KMS-11 (cell line): ENCODE results near the gene CNIH4.

Source experiments
- H2AFZ ChIP-seq: fragments of 200-600 bp; sonication (generic); 2 replicates; pipeline ENCODE4 v1.6.1; 2016; ENCODE audit warnings: antibody characterized with exemption, mixed run types, low read depth
- H3K27ac ChIP-seq: fragments of 200-600 bp; sonication (generic); 2 replicates; pipeline ENCODE4 v1.6.1; 2016; ENCODE audit warnings: mild to moderate bottlenecking, mixed run types
- H3K27me3 ChIP-seq: fragments of 200-600 bp; sonication (generic); 2 replicates; pipeline ENCODE4 v1.6.1; 2017; ENCODE audit warnings: mild to moderate bottlenecking, low read depth, mixed run types, moderate library complexity; ENCODE audit not compliant: insufficient read depth
- H3K36me3 ChIP-seq: fragments of 200-600 bp; sonication (generic); 2 replicates; pipeline ENCODE4 v1.6.1; 2017; ENCODE audit warnings: mild to moderate bottlenecking, mixed run types; ENCODE audit not compliant: insufficient read depth
- H3K4me1 ChIP-seq: fragments of 200-600 bp; sonication (generic); 2 replicates; pipeline ENCODE4 v1.6.1; 2016; ENCODE audit warnings: mild to moderate bottlenecking, low read depth, mixed run types; ENCODE audit not compliant: poor library complexity, severe bottlenecking
- H3K4me2 ChIP-seq: fragments of 200-600 bp; sonication (generic); 2 replicates; pipeline ENCODE4 v1.7.0; 2016; ENCODE audit warnings: mild to moderate bottlenecking, mixed run types
- H3K4me3 ChIP-seq: fragments of 200-600 bp; sonication (generic); IDR thresholded peaks from 2 replicates; pipeline ENCODE4 v1.6.1; 2017; ENCODE audit warnings: low read depth, low read length, mixed read lengths; ENCODE audit not compliant: insufficient read depth
- H3K79me2 ChIP-seq: fragments of 200-600 bp; sonication (generic); 2 replicates; pipeline ENCODE4 v1.6.1; 2016; ENCODE audit warnings: low read depth, mixed run types; ENCODE audit not compliant: insufficient read depth
- H3K9ac ChIP-seq: fragments of 200-600 bp; sonication (generic); 2 replicates; pipeline ENCODE4 v1.6.1; 2016; ENCODE audit warnings: mild to moderate bottlenecking, mixed run types
- H4K20me1 ChIP-seq: fragments of 200-600 bp; sonication (generic); 2 replicates; pipeline ENCODE4 v1.6.1; 2016; ENCODE audit warnings: mild to moderate bottlenecking, mixed run types; ENCODE audit not compliant: insufficient read depth
- TF ChIP-seq, protein P1 (sequence below): fragments of 200-600 bp; sonication (generic); conservative IDR thresholded peaks from 2 replicates; pipeline ENCODE4 v1.6.1; 2017; ENCODE audit warnings: low read depth, mild to moderate bottlenecking, antibody characterized with exemption, low read length, moderate library complexity, mixed read lengths

The CNIH4 gene

DNA sequence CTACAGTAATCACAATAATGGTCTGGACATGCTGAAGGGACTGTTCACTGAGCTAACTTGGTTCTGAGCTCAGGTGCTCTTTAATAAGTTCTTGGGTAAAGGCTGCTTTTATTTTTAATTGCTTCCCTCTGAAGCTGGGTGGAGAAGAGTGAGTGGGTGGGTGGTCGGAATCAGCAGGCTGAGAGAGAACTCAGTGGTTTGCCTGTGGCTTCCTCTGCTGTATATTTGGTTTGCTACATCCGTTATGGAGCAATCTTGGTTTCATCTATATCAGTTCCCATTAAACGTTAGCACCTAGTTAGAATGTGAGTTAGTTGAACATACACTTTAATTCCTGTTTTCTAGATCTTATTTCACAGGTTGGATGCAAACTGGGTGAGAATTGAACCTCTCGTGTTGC is 23.3 kb downstream of the CNIH4 start:
- H3K9ac ChIP-seq = no peak overlapping the region
- TF ChIP-seq, protein P1, sequence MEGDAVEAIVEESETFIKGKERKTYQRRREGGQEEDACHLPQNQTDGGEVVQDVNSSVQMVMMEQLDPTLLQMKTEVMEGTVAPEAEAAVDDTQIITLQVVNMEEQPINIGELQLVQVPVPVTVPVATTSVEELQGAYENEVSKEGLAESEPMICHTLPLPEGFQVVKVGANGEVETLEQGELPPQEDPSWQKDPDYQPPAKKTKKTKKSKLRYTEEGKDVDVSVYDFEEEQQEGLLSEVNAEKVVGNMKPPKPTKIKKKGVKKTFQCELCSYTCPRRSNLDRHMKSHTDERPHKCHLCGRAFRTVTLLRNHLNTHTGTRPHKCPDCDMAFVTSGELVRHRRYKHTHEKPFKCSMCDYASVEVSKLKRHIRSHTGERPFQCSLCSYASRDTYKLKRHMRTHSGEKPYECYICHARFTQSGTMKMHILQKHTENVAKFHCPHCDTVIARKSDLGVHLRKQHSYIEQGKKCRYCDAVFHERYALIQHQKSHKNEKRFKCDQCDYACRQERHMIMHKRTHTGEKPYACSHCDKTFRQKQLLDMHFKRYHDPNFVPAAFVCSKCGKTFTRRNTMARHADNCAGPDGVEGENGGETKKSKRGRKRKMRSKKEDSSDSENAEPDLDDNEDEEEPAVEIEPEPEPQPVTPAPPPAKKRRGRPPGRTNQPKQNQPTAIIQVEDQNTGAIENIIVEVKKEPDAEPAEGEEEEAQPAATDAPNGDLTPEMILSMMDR = no peak
- no peak overlapping the region for H3K4me3 ChIP-seq
- H3K4me1 ChIP-seq = peaks cover 45% of the 10 kb centered on the region
- H3K27me3 ChIP-seq = no peaks in the 10 kb centered on the region
- no peaks in the 10 kb centered on the region for H3K79me2 ChIP-seq
- no peak overlapping the region for H2AFZ ChIP-seq
- H3K4me2 ChIP-seq = no peak overlapping the region; the same call in 1 of the 2 replicates
- H3K27ac ChIP-seq = no peak overlapping the region
- no peaks in the 10 kb centered on the region for H3K36me3 ChIP-seq
- H4K20me1 ChIP-seq = no peaks in the 10 kb centered on the region

DNA sequence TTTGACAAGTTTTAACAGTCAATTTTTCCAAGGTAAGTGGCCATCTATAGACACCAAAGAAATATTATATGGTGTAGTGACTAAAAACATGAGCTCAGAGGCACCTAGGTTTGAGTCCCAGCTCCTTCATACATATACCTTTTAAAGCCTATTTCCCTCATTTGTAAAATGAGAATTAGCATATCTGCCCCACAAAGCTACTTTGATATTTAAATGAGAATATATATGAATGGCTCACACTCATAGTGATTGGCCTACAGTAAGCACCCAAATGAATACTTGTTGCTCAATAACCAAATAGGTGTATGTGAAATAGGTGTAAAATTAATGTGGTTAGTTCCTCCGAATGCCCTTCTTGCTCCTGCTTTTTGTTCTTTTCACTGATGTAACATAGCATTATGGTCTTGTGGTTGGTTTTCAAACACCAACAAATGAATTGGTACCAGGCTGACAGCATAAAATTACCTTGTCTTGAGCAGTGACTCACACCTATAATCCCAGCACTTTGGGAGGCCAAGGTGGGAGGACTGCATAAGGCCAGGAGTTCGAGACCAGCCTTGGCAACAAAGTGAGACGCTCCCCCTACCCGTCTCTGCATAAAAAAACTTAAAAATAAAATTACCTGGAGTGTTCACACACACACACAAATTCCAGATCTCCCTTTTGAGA is 25.3 kb downstream of the CNIH4 start:
- H3K79me2 ChIP-seq = no peaks in the 10 kb centered on the region
- H3K4me1 ChIP-seq = peaks cover 24% of the 10 kb centered on the region
- TF ChIP-seq, protein P1 = no peak
- no peaks in the 10 kb centered on the region for H4K20me1 ChIP-seq
- H3K9ac ChIP-seq = no peak overlapping the region
- no peak overlapping the region for H3K4me2 ChIP-seq
- H3K4me3 ChIP-seq = no peak overlapping the region
- H3K27ac ChIP-seq = no peak overlapping the region
- H2AFZ ChIP-seq = no peak overlapping the region
- H3K27me3 ChIP-seq = no peaks in the 10 kb centered on the region
- no peaks in the 10 kb centered on the region for H3K36me3 ChIP-seq

DNA sequence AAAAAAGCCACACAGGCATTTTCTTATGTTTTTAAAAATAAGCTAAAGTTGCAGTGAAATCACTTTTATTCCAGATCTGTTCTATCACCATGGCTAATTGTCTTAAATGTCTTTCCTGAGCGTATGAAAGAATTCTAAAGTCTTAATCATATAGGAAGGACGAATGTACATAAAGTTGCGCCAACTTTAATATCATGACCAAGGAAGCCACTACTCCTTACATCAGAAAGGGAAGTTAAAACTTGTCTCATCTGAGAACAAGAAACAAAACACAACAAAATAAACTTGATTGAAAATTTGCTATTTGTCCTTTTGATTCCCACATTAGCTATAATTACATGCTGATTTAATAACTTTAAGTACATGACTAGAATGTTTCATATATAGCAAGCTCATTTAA is 26.5 kb downstream of the CNIH4 start:
- H2AFZ ChIP-seq = no peak overlapping the region
- no peak overlapping the region for H3K4me3 ChIP-seq
- H4K20me1 ChIP-seq = no peaks in the 10 kb centered on the region
- H3K4me2 ChIP-seq = no peak overlapping the region
- H3K36me3 ChIP-seq = no peaks in the 10 kb centered on the region
- H3K4me1 ChIP-seq = peaks cover 12% of the 10 kb centered on the region
- H3K27ac ChIP-seq = no peak overlapping the region
- H3K9ac ChIP-seq = no peak overlapping the region
- no peaks in the 10 kb centered on the region for H3K27me3 ChIP-seq
- H3K79me2 ChIP-seq = no peaks in the 10 kb centered on the region
- TF ChIP-seq, protein P1 = no peak

DNA sequence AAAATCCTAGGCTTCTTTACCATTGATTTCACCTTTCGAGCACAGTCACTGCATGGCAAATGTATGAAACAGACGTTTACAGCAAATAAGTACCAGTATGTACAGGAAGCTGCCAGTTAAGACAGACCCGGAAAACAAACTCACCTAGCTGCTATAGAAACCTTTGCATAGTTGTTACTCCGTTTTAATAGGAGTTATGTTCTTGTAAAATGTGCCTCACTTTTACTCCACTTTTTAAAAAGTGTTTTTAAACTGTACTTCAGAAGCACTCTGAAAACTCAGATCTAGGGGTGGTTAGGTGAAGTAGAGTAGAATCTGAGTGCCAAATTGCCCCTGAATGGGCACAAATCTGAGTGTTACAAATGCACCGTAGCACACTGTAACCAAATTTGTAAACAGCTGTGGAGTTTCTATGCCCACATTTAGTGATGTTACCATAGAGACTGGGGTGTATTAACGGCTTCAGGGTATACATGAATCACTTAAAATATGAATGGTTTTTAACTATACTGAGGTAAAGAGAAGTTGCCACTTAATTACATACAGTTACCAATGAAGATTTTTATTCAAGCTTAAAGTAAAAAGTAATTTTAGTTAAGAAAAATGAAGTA is 30.7 kb downstream of the CNIH4 start:
- Histone ChIP-seq H3K27ac (no peak overlapping the region), H3K4me1 (no peaks in the 10 kb centered on the region), H3K79me2 (no peaks in the 10 kb centered on the region), H3K4me2 (no peak overlapping the region), H3K27me3 (no peaks in the 10 kb centered on the region), H2AFZ (no peak overlapping the region), H3K4me3 (no peak overlapping the region), H3K9ac (no peak overlapping the region), H4K20me1 (no peaks in the 10 kb centered on the region), H3K36me3 (no peaks in the 10 kb centered on the region)
- TF ChIP-seq, protein P1 = no peak
